Right hindlimb (tissue), 1 donor: Measurements from ENCODE around the gene FGGY.
"Not testable (repeated sequence)": the region's sequence is repeated elsewhere in the genome, so short reads cannot be mapped to it uniquely, and the experiment has no call there.

ENCODE experiments used
- DNase-seq: peaks from one replicate; pipeline ENCODE4 v3.0.0-alpha.2; 2018

The FGGY gene

DNA sequence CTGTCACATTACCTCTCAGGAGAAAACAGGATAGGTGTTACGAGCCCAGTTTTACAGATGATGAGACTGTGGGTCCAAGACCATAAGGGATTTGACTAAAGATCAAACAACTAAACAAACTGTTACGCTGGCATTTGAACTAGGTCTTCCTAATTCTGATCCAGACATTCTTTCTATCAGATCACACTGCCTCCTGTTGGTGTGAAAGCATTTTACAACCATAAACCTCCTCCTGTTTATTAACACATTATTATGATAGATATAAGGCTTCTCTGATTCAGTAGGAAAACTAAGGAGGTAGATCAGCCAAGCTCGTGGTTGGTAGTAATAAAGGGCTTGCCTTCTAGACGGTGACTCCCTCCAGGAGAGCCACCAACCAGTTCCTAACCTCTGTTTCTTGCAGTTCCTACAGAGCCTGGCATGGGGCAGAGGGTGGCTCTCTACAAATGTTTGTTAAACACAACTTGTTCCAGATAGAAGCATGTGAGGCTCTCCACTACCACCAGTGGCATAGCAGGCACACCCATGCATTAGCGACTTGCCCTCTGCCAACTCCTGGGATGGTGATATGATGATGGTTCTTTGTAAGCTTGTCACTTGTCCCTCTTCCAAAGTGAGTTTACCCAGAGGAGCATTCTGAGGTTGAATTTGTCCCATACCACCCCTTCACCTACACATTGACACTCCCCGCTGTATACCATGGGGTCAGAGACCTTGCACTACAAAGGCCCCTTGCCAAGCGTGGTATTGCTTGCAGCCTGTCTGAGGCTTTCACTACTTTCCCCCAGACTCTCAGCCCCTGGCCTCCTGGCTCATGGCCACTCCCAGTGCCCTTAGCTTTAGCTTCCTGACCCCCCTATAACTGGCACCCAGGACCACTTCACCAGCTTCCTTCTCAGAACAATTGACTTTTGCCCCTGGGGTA lies 421.4 kb downstream of the FGGY start:
- no peak for DNase-seq

DNA sequence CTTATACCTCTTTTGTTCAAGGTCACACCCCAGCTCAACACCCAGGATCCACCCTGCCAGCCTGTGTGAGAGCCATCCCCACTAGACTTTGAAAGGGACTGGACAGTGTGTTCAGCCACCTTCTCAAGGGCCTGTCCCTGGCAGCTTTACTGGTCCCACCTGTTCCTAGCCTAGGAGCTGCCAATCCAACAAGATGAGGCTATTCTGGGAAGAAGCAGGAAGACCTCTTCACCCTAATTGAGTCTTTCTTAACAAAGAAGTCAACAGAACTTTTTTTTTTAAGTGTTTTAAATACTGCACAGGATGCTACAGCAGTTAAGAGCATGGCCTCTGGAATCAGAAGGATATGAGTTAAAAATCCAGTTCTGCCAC lies 422.1 kb downstream of the FGGY start:
- DNase-seq = no peak

DNA sequence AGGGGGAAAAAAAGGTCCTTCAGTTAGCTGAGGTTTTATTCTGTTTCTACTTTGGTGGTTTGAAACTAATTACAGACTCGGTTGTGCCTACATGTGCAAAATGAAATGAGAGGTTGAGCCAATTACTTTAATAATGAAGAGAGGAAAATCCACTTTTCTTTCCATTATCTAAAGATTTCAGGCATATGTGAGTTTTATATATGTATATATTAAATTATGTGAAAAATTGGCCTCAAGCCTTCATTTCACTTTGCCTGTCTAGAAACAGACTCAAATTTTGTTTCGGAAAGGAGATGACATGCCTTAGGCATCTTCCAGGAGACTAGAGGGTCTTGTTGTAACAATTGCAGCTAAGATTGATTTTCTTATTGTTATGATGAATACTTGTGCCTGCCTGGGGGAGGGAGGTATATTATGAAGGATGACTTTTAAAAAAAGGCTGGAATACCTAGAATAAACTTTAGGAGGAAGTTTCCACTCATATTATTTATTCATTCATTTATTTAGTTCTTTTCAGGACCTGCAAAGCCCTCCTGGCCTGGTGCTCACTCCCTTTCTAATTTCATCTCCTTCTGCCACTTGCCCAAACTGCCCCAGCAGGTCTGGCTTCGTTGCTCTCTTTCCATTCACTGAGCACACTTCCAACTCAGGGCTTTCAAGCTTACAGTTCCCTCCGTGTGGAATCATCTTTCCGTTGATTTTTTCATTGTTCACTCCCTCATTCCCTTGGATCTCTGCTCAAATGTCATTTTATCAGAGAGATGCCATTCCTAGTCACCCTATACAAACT lies 423.6 kb downstream of the FGGY start:
- no peak for DNase-seq

DNA sequence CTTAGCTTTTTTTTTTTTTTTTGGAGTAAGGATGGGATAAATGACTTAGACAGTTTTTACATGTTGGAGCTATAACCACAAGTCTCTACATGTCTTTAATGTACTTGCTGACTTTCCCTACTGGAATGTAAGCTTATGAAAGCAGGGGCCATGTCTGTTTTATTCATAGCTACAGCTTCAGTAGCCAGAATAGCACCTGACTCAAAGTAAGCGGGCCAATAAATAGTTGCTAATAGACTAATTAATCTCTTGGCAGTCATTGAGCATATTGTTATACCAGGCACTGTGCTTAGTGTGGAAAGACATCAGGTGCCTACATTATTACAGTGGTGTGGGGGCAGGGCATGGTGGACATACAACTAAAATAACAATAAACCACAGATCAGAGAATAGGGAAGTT lies 433.4 kb downstream of the FGGY start:
- DNase-seq = no peak

DNA sequence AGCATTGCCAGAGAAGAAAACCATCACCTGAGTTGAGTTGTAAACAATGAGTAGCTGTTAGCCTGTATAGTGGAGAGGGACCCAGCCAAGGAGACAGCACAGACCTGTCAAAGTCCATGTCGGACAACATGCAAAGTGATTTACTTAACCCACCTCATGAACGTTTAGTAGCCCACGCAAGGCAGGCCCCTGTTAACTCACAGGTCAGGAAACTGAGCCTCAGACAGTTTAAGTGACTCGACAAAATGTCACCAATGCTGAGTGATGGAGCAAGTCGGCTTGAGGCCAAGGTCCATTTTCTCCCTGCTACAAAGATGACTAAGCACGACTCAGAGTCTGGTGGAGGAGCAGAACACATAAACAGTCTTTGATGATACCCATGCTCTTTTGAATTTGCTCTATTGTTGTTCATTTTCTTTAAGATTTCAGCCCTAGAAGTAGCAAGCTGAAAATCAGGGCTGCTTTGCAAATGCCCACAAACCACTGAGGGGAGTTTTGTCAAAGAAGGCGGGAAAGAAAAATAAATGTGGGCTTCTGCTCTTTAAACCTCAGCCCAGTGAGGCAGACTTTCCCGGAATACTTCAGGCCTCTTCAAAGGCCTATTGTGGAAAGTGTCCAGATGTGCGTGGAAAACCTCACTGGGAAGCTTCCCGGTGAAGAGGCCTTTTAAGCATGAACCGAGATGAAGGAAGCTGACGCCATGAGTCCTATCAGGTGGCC lies 434.0 kb downstream of the FGGY start:
- peak; percentile 78 for DNase-seq

DNA sequence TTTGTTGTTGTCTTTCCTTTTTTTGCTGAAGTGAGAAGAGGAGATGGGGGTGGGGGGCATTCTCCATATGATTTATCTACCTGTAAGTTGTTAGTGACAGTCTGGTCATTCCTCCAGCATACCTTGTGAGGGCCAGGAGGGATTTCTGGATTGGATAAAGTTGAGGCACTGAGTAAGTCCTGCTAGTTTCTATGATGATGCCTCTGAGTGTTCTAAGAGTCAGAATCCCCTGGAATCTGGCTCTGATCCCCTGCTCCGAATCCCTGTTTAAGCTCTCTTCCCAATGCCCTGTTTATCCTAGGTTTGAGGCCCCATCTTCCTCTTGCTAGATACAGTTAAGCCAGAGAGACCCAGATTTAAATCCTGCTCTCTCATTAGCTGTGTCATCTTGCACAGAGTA lies 434.7 kb downstream of the FGGY start:
- no peak for DNase-seq

DNA sequence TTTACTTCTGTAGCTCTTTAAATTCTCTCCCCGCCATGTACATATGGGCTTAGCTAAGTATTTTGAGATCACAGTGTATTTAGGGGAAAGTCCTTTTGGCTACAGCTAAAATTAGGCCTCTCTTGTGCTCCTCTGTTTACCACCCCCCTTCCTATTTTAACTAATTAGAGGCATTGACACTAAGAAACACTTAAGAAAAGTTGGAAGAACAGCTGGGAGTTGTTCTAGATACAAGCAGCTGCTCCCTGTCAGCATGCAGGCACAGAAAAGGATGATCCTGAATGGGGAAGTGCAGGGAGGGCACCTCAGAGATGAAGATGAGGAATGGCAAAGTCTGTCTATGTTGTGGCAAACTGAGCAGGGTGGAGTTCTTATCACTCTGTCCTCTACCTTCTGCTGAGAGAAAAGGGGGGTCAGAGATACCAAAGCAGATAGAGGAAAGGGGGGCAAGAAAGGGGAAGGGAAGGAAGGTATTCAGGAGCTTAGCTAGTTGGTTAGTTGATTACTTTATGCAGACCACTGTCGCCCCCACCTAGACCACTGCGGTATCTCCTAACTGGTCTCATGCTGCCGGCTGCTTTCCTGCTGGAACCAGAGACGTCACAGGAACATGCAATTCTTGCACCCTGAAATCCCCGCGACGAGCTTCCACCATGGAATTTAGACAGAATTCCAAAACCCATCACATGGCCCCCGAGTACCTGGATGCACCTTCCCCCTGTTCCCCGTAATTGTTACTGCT lies 435.5 kb downstream of the FGGY start:
- DNase-seq = no peak

DNA sequence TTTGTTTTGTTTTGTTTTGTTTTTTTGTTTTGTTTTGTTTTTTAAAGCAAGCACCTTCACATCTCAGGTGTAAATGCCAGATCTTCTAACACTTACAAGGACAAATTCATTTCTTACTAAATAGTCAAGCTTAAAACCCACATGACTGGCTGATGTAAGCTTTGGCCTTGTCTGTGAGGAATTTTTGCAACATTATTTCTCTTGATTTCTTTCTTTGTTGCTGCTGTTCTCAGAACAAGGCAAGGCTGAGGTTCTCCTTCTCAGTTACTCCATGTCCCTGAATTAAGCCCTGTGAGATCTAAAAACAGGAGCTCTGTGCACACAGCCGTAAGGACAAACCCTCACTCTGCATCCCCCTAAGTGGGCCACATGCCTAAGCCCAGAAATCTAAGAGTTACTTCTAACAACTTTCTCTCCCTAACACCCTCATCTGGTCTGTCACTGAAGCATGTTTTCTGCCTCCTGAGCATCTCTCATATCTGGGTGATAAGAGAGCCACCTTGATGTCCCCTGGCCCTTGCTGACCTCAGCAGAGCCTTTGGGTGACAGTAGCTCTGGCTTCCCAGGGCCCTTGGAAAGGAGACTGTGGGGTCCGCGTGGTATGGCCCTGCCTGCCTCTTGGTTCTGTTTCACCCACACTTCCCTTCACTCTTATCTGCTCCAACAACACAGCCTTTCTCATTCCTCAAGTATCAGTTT lies 436.7 kb downstream of the FGGY start:
- no peak for DNase-seq

DNA sequence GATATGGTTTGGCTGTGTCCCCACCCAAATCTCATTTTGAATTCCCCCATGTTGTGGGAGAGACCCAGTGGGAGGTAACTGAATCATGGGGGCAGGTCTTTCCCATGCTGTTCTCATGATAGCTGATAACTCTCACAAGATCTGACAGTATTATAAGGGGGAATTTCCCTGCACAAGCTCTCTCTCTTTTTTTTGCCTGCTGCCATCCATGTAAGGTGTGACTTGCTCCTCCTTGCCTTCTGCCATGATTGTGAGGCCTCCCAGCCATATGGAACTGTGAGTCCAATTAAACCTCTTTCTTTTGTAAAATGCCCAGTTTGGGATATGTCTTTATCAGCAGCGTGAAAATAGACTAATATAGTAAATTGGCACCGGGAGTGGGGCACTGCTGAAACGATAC lies 439.0 kb downstream of the FGGY start:
- not testable (repeated sequence) for DNase-seq

DNA sequence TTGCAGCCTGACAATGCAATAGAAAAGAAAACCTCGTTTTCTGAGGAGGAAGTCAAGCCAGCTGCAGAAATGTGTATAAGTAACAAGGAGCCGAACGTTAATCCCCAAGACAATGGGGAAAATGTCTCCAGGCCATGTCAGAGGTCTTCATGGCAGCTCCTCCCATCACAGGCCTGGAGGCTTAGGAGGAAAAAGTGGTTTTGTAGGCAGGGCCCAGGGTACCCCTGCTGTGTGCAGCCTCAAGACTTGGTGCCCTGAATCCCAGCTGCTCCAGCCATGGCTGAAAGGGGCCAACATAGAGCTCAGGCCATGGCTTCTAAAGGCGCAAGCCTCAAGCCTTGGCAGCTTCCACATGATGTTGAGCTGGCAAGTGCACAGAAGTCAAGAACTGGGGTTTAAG lies 439.9 kb downstream of the FGGY start:
- no peak for DNase-seq

DNA sequence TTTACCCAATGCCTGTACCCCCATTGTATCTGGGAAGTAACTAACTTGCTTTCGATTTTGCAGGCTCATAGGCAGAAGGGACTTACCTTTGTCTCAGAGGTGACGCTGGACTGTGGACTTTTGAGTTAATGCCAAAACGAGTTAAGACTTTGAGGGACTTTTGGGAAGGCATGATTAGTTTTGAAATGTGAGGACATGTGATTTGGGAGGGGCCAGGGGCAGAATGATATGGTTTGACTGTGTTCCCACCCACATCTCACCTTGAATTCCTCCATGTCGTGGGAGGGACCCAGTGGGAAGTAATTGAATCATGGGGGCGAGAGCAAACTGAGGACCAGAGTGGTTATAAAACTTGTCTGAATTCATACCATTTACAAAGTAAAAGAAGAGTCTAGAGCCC lies 440.7 kb downstream of the FGGY start:
- DNase-seq = no peak

DNA sequence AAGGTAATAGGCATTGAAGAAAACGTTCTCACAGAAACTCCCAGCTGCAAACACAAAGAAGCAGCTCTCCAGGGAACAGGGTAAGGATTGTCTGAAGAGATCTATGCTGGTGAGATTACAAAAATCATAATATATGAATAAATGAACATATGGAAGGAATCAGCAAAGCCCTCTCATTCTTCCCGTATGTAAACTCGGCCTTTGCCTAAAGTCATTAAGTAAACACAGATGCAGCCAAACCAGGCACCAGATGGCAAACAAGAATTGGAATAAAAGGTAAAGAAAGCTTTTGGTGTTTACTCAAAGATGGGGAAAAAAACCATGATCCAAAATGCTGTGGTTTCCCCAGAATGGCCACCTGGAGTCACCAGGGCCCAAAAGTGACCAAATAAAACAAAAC lies 441.3 kb downstream of the FGGY start:
- DNase-seq = no peak

DNA sequence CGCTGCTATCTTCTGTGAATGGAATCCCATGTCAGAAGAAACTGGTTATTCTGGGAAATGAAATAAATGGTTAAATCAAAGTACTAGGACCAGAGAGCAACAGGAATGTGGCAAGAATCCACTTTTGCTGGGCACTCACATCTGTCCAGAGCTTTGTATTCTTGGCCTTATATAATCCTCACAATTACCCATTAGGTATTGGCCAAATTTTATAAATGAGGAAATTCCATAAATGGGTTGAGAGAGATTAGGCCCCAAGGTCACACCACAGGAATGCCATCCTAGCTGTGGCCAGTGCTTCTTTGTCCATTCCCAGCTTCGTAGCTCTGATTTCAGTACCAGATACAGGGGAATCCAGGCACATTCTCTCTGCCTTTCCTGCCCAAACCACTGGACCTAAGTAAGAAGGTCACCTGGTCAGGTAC lies 441.7 kb downstream of the FGGY start:
- no peak for DNase-seq

DNA sequence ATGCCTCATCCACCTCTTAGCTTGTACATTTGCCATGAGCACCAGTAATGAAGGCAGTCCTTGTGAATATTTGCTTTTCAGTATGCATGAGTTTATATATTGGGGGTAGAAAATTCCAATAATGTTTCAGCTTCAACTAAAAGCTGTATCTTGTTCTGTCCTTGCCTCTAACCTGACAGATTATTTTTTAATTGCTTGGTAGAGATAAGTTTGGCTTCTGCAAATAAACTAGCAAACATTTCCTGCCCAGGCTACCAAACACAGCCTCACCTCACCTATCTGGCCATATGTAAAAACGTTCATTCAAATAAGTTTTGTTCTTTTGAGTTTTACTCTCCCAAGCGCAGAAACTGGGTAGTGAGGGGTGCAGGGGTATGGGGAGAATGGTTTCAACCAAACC lies 442.2 kb downstream of the FGGY start:
- DNase-seq = no peak

DNA sequence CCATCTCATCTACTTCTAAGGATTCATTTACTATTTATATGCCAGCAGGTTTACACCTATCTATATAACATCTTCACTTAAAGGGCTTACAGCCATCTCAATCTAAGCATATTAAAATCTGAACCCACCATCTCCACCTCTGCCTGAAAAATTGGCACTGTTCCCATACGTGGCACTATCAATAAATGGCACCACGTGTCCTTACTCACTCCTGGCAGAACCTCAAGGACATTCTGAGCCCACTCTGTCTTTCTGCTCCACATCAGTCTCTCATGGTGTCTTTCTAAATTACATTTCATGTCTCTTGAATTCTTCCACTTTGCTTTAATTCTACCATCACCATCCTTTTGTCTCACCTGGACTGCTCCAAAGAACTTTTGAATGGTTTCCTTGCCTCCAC lies 445.6 kb downstream of the FGGY start:
- DNase-seq = no peak

DNA sequence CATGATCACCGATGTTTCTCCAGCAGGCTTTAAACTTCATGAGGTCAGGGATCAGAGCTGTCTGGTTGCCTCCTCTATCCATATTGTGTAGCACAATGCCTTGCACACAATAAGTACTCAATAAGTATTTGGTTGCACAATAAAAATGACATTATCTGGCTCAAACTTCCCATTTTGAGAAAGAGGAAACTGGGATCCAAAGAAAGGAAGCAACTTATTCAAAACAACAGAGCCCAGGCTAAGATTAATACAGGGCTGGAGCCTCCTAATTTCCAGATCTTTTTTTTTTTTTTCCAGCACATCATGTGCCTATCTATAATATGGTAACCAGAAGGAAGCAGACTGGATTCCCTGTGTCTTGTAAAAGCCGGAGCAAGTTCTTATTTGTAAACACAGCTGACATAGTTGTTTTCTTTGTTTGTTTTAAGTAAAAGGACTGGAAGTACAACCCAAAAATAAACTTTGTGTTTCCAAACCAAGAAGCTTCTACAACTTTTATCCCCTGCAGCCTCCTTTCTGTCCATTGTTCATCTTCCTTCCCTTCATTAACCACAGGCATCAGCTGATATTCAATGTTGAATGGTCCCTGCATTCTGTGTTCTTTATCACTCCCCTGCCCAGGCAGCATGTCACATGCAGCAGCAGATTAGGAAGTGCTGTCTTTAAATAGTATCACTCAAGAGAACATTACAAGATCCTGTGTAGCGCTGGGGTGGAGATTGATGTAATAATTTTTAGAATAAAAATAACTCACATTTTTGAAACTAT lies 446.6 kb downstream of the FGGY start:
- DNase-seq = no peak

DNA sequence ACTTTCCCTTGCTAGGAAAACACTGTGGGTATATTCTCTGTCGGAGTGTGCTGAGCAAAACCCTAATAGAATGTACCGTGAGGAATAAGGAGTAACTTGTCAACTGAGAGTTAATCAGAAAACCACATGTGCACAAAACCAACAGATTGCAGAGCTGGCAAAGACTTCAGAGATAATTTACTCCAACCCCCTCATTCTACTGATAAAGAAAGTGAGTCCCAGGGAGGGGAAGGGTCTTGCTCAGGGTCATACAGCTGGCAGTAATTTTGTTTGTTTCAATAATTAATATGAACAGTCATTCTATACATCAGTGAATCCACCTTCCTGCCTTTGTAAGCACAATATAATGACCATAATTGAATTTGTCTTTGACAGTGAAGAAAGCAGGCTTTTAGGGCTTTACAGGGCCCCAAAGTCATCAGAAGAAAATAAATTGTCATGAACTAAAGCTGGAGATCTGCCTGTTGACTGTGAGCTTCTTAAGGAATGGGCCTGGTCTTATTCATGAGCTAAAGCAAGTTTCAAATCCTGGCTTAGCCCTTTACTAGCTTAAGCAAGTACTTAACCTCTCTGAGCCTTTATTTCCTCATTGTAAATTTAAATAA lies 450.6 kb downstream of the FGGY start:
- no peak for DNase-seq

DNA sequence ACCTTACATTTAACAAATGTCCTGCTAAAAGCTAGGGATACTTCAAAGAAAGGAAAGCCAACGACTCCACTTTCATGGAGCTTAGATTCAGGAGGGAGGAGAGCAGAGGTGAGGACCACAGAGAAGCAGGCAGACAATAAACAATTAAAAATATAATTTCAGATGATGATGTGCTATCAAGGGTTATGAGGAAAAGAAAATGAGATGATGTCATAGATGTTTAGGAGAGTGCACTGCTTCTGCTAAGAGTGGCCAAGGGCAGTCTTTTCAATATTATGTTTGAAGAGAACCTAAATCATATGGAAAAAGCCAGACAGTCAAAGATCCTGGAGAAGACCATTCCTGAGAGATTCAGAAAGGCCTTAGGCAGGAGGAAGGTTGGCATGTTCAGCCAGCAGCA lies 451.2 kb downstream of the FGGY start:
- DNase-seq = no peak

DNA sequence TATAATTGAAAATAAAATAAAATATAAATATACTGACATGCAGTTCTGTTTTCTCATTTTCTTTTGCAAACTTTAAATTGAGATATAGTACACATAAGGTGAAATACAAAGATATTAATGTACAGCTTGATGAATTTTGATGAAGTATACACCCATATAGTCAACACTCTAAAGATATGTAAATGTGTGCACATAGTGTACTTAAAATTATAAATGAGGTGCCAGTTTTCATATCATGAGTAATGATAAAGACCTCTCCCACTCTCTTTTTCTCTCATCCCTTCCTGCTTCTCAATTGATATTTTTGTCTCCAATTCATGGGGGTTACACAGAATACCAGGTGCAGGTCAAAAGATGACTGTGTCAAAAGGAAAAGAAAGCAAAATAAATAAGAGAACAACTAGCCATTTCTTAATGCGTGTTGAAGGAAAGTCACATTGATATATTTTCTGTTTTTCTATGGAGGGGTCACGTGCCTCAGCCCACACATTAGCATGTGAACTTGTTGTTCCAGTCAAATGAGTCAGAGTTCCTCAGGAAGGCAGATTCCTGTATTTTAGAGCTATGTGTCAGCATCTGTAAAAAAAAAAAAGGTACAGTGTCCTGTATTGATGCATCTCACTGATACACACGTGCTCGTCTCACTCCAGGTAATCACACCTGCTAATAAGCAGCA lies 453.6 kb downstream of the FGGY start:
- DNase-seq = no peak

DNA sequence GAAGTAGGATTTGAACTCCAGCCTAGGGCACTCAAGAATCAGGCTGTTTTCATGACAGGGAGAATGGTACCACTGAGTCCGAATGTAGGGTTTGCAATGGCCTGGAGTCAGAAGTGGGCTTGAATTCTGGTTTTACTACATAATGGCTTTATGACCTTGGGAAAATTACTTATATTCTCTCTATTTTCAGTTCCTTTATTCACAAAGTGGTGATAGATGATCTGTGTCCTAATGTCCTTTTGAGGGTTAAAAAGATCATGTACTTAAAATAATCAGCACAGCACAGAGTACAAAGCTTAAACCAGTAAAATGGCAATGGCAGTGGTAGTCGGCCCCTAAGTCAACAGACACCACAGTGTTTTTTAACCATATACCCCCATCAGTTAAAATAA lies 454.1 kb downstream of the FGGY start:
- DNase-seq = no peak
